Large intestine (tissue), 3 donors: ENCODE results near the gene SMIM12. TPM values are rescaled to one million over a fixed set of nuclear protein-coding genes. Genes with fewer than 3 reads are reported as not detected.

Experiments used
- DNase-seq, 2 donors: peaks; one replicate each; pipeline versions ENCODE4 v3.0.0 to v3.0.0-alpha.2; 2013
- H3K27ac ChIP-seq: one replicate; pipeline ENCODE4 v1.5.1; 2013; ENCODE audit warnings: low read length
- H3K27me3 ChIP-seq: 2 replicates; pipeline ENCODE4 v1.6.1; 2013; ENCODE audit warnings: low read length; ENCODE audit not compliant: control insufficient read depth, insufficient read depth
- H3K36me3 ChIP-seq: 2 replicates; pipeline ENCODE4 v1.6.1; 2013; ENCODE audit warnings: low read length; ENCODE audit not compliant: control insufficient read depth, insufficient read depth
- H3K4me1 ChIP-seq: one replicate; pipeline ENCODE4 v1.6.1; 2013; ENCODE audit warnings: low read length; ENCODE audit not compliant: control insufficient read depth, insufficient read depth
- H3K4me3 ChIP-seq: one replicate; pipeline ENCODE4 v1.5.1; 2013; ENCODE audit warnings: low read length
- H3K9me3 ChIP-seq: one replicate; pipeline ENCODE4 v1.6.1; 2013; ENCODE audit warnings: mild to moderate bottlenecking, low read depth, low read length, moderate library complexity; ENCODE audit not compliant: control insufficient read depth
- WGBS: methylation state at CpG from one replicate; pipeline ENCODE4 v1.1.5; 2013; ENCODE audit warnings: low lambda C conversion rate; ENCODE audit not compliant: insufficient coverage; 5-methylcytosine and 5-hydroxymethylcytosine counted together
- polyA plus RNA-seq: library from polyadenylated mRNA; unstranded; fragments of 120-200 nt; gene quantifications from one replicate; pipeline ENCODE4 v1.2.1, GENCODE V29; 2013

SMIM12 gene
- polyA plus RNA-seq, 1 donor, result 31.3 TPM

DNA sequence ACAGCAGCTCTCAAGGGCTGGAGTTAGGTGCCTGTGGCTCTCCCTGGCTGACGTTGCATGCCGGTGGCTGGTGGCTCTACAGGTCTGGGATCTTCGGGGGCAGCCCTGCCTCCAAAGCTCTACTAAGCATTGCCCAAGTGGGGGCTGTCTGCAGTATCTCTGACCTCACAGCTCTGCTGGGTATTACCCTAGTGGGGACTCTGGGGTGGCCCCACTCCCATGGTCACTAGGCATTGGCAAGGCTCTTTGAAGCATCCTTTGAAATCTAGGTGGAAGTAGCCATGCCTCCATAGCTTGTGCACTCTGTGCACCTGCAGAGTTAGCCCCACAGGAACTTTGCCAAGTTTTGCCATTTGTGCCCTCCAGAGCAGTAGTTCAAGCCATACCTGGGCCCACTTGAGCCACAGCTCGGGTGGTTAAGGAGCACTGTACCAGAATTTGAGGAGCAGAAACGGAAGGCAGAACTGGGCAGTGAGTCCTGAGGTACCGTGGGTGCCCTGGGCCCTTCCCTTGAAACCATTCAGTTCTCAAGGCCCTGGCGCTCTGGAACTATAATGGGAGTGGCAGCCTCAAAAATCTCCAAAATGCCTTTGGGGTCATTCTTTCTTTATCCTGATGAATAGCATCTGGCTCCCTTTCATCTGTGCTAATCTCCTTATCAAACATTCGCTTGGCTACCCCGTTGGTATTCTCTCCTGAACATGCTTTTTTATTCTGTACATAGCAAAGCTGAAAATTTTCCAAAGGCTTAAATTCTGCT is 51.3 kb downstream of the SMIM12 start:
- H3K36me3 ChIP-seq, result no peaks in the 10 kb centered on the region
- H3K9me3 ChIP-seq, result no peaks in the 10 kb centered on the region
- WGBS, result 26% methylated on average over 2 of the region's 9 CpGs
- H3K27me3 ChIP-seq, result no peaks in the 10 kb centered on the region
- no peak overlapping the region for H3K4me3 ChIP-seq
- no peak overlapping the region for H3K27ac ChIP-seq
- DNase-seq, result no peak
- no peaks in the 10 kb centered on the region for H3K4me1 ChIP-seq

- no CpG with 5 or more reads among the region's 3 CpGs for WGBS
- no peaks in the 10 kb centered on the region for H3K9me3 ChIP-seq
- no peak overlapping the region for H3K4me3 ChIP-seq
- no peaks in the 10 kb centered on the region for H3K36me3 ChIP-seq
- no peaks in the 10 kb centered on the region for H3K27me3 ChIP-seq
- no peak overlapping the region for H3K27ac ChIP-seq
- H3K4me1 ChIP-seq, result no peaks in the 10 kb centered on the region
- no peak for DNase-seq
Measured at GRCh38 chr1:34806396-34806795, 53.2 kb downstream of the SMIM12 start.

- 100% methylated on average over 1 of the region's 3 CpGs for whole genome bisulfite sequencing
- no peaks in the 10 kb centered on the region for H3K9me3 ChIP-seq
- DNase-seq, result no peak
- H3K4me1 ChIP-seq, result no peaks in the 10 kb centered on the region
- no peak overlapping the region for H3K4me3 ChIP-seq
- no peak overlapping the region for H3K27ac ChIP-seq
- H3K27me3 ChIP-seq, result no peaks in the 10 kb centered on the region
- H3K36me3 ChIP-seq, result no peaks in the 10 kb centered on the region
Measured at GRCh38 chr1:34803770-34804169, 55.8 kb downstream of the SMIM12 start.

Other genes starting within 250 kb of the SMIM12 start
- gene GJB5, start 104.7 kb downstream of the SMIM12 start, polyA plus RNA-seq, result 0.15 TPM
- gene GJB4, start 100.0 kb downstream of the SMIM12 start, polyA plus RNA-seq, result 0.10 TPM
- 0.21 TPM for gene GJB3, start 78.5 kb downstream of the SMIM12 start, polyA plus RNA-seq
- gene GJA4, start 66.8 kb downstream of the SMIM12 start, polyA plus RNA-seq, result 15.0 TPM
- gene DLGAP3, start 69.9 kb upstream of the SMIM12 start, polyA plus RNA-seq, result 0.42 TPM
- gene TMEM35B, start 125.6 kb upstream of the SMIM12 start, polyA plus RNA-seq, result 33.1 TPM
- 24.6 TPM for gene ZMYM6, start 172.2 kb upstream of the SMIM12 start, polyA plus RNA-seq
- gene ZMYM1, start 219.6 kb upstream of the SMIM12 start, polyA plus RNA-seq, result 17.1 TPM